Keratinocyte (primary cell): Measurements from ENCODE around the gene MIER2. TPM values are rescaled to one million over a fixed set of nuclear protein-coding genes. Genes with fewer than 3 reads are reported as not detected.

Experiments
- DNase-seq: peaks from one replicate; pipeline ENCODE4 v3.0.0-alpha.2; 2011; ENCODE audit warnings: low read depth, missing footprints, low spot score
- FAIRE-seq: peaks from 2 replicates; lab custom pipeline; 2011; peaks lifted over from hg19 to GRCh38; lab: Jason Lieb, UNC
- H2AFZ ChIP-seq: 2 replicates; pipeline ENCODE4 v1.6.0; 2012; ENCODE audit warnings: low read length, control low read depth, inconsistent platforms; ENCODE audit not compliant: control insufficient read depth
- H3K27ac ChIP-seq: 2 replicates; pipeline ENCODE4 v1.5.1; 2011; ENCODE audit warnings: low read length; ENCODE audit not compliant: control insufficient read depth, insufficient read depth
- H3K27me3 ChIP-seq: 3 replicates; pipeline ENCODE4 v1.6.0; 2011; ENCODE audit warnings: low read length; ENCODE audit not compliant: control insufficient read depth, insufficient read depth; ENCODE audit errors: extremely low read depth
- H3K36me3 ChIP-seq, 2 experiments: 2 replicates in 1 of 2; 3 replicates in 1 of 2; pipeline ENCODE4 v1.5.1; 2011; ENCODE audit warnings: low read length in 2 of 2, mild to moderate bottlenecking in 1 of 2; ENCODE audit not compliant: control insufficient read depth in 2 of 2, insufficient read depth in 2 of 2; ENCODE audit errors: extremely low read depth in 1 of 2
- H3K4me1 ChIP-seq: 3 replicates; pipeline ENCODE4 v1.5.1; 2011; ENCODE audit warnings: low read length; ENCODE audit not compliant: control insufficient read depth, insufficient read depth; ENCODE audit errors: extremely low read depth
- H3K4me2 ChIP-seq: 3 replicates; pipeline ENCODE4 v1.6.0; 2011; ENCODE audit warnings: low read depth, low read length; ENCODE audit not compliant: control insufficient read depth, insufficient read depth; ENCODE audit errors: extremely low read depth
- H3K4me3 ChIP-seq, 3 experiments: fragments of 200-600 bp in 1 of 3; sonication (generic) in 1 of 3; 2 replicates in 2 of 3; 3 replicates in 1 of 3; pipeline ENCODE4 v1.5.1; 2011 to 2016; ENCODE audit warnings: low read length in 3 of 3, mild to moderate bottlenecking in 3 of 3, control low read depth in 2 of 3, inconsistent platforms in 1 of 3, low read depth in 1 of 3, mixed read lengths in 1 of 3, mixed run types in 1 of 3, moderate library complexity in 1 of 3; ENCODE audit not compliant: control insufficient read depth in 2 of 3, insufficient read depth in 2 of 3; ENCODE audit errors: extremely low read depth in 1 of 3
- H3K79me2 ChIP-seq: 2 replicates; pipeline ENCODE4 v1.6.0; 2012; ENCODE audit warnings: low read length; ENCODE audit not compliant: control insufficient read depth, insufficient read depth
- H3K9ac ChIP-seq: 3 replicates; pipeline ENCODE4 v1.6.0; 2011; ENCODE audit warnings: low read length; ENCODE audit not compliant: control insufficient read depth, insufficient read depth; ENCODE audit errors: extremely low read depth
- H3K9me1 ChIP-seq: 3 replicates; pipeline ENCODE4 v1.6.0; 2011; ENCODE audit warnings: low read length; ENCODE audit not compliant: control insufficient read depth, insufficient read depth; ENCODE audit errors: extremely low read depth
- H3K9me3 ChIP-seq: 2 replicates; pipeline ENCODE4 v1.5.1; 2012; ENCODE audit warnings: low read depth, low read length; ENCODE audit not compliant: control insufficient read depth
- H4K20me1 ChIP-seq: 3 replicates; pipeline ENCODE4 v1.6.0; 2011; ENCODE audit warnings: low read length; ENCODE audit not compliant: control insufficient read depth, insufficient read depth; ENCODE audit errors: extremely low read depth
- CTCF ChIP-seq, 3 experiments: IDR thresholded peaks in 1 of 3; conservative IDR thresholded peaks in 1 of 3; optimal IDR thresholded peaks in 1 of 3; 2 replicates in 2 of 3; 3 replicates in 1 of 3; pipeline versions ENCODE3 to v1.5.1; 2011; ENCODE audit warnings: low read length in 3 of 3, mild to moderate bottlenecking in 3 of 3, moderate library complexity in 2 of 3, control low read depth in 1 of 3, inconsistent platforms in 1 of 3; ENCODE audit not compliant: insufficient read depth in 2 of 3; ENCODE audit errors: extremely low read depth in 1 of 3
- EZH2 ChIP-seq: IDR thresholded peaks from one replicate; pipeline ENCODE4 v1.6.1; 2012; ENCODE audit warnings: inconsistent platforms, mild to moderate bottlenecking, low read length, moderate library complexity
- dilution Hi-C: fragments of 300-500 bp; cut with MboI; formaldehyde crosslinking; loops from one replicate; pipeline ENCODE4 v1.7.0; 2020; ENCODE audit warnings: low sequenced_read_pairs; ENCODE audit not compliant: extremely low pct_ligation_motif_present
- polyA plus RNA-seq, 5 experiments: library from polyadenylated mRNA; depleted of rRNA in 3 of 5; stranded (reverse) in 3 of 5; stranded (forward) in 1 of 5; unstranded in 1 of 5; fragments of >200 nt; gene quantifications; 1 replicate in 1 of 5; 2 replicates in 3 of 5; 3 replicates in 1 of 5; pipeline versions ENCODE4 v1.2.1 to v1.2.3, GENCODE V29; 2011 to 2012; ENCODE audit warnings: missing spikeins in 2 of 5, low read depth in 1 of 5, low replicate concordance in 1 of 5

MIER2 gene
- polyA plus RNA-seq, 1 donor (not counting 4 experiments of a cell fraction or from before 2014, with no cell fraction given), result 16.3 TPM

GRCh38 chr19:389935-390289, 45.3 kb upstream of the MIER2 start:
- DNase-seq (no peak), FAIRE-seq (no peak)
- dilution Hi-C loops, result no loop called here
- Histone ChIP-seq H3K9ac (no peak overlapping the region), H2AFZ (no peak overlapping the region), H3K27ac (no peak overlapping the region), H3K4me2 (no peak overlapping the region), H3K4me1 (peaks cover 6% of the 10 kb centered on the region), H3K36me3 (no peaks in the 10 kb centered on the region), H3K79me2 (no peaks in the 10 kb centered on the region), H3K9me1 (no peaks in the 10 kb centered on the region), H4K20me1 (no peaks in the 10 kb centered on the region), H3K4me3 (no peak overlapping the region), H3K27me3 (no peaks in the 10 kb centered on the region), H3K9me3 (peaks cover 5% of the 10 kb centered on the region)
- TF ChIP-seq CTCF (optimal IDR thresholded peaks at IDR 0.05 in 1 of 3, IDR thresholded peaks at IDR 0.05 in 1 of 3, conservative IDR thresholded peaks at IDR 0.05 in 1 of 3; ENCODE audit: extremely low read depth in 1 of 3, insufficient read depth in 2 of 3, low read length in 3 of 3), result no peak
- no peak for TF ChIP-seq EZH2

GRCh38 chr19:389255-389934, 44.8 kb upstream of the MIER2 start:
- FAIRE-seq (peak; percentile 65), DNase-seq (no peak)
- no peaks in the 10 kb centered on the region for H3K36me3 ChIP-seq
- H3K4me3 ChIP-seq, result no peak overlapping the region
- no peak overlapping the region for H2AFZ ChIP-seq
- no peaks in the 10 kb centered on the region for H3K9me1 ChIP-seq
- no peak overlapping the region for H3K27ac ChIP-seq
- H4K20me1 ChIP-seq, result no peaks in the 10 kb centered on the region
- dilution Hi-C loops, result no loop called here
- no peak overlapping the region for H3K9ac ChIP-seq
- H3K27me3 ChIP-seq, result no peaks in the 10 kb centered on the region
- peaks cover 6% of the 10 kb centered on the region for H3K4me1 ChIP-seq
- H3K9me3 ChIP-seq, result peaks cover 3% of the 10 kb centered on the region
- peak in 1 of 3 experiments; percentile 15 for TF ChIP-seq CTCF (optimal IDR thresholded peaks at IDR 0.05 in 1 of 3, IDR thresholded peaks at IDR 0.05 in 1 of 3, conservative IDR thresholded peaks at IDR 0.05 in 1 of 3; ENCODE audit: extremely low read depth in 1 of 3, insufficient read depth in 2 of 3, low read length in 3 of 3)
- no peak for TF ChIP-seq EZH2
- no peaks in the 10 kb centered on the region for H3K79me2 ChIP-seq
- no peak overlapping the region for H3K4me2 ChIP-seq
